NCI-H2196 treated with DMSO at 0.1 percent for 48 hours (cell line): ENCODE results near the gene NELFE.
"Not testable (repeated sequence)": the region's sequence is repeated elsewhere in the genome, so short reads cannot be mapped to it uniquely, and the experiment has no call there.

Experiments used
- DNase-seq: peaks from one replicate; lab custom pipeline; 2025; ENCODE audit not compliant: unreplicated experiment; lab: John Stamatoyannopoulos, UW

Gene NELFE

DNA sequence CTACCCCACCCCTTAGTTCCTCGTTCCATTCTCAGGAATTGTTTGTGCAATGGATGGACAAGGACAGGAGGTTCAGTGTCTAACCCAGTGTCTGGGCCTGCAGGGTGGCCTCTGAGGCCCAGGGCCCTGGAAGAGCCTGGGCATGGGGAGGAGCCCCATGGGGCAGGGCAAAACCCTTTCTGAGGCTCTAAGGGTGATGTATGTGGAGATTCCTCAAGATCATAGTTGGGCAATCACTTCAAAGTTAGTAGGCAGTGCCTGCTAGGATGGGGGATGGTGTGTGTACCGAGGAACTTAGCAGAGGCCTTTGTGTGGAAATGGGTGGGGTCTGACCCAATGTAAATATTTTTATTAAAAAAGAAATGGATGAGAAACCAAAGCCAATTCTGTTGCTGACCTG lies 38.0 kb downstream of the NELFE start:
- DNase-seq: no peak

DNA sequence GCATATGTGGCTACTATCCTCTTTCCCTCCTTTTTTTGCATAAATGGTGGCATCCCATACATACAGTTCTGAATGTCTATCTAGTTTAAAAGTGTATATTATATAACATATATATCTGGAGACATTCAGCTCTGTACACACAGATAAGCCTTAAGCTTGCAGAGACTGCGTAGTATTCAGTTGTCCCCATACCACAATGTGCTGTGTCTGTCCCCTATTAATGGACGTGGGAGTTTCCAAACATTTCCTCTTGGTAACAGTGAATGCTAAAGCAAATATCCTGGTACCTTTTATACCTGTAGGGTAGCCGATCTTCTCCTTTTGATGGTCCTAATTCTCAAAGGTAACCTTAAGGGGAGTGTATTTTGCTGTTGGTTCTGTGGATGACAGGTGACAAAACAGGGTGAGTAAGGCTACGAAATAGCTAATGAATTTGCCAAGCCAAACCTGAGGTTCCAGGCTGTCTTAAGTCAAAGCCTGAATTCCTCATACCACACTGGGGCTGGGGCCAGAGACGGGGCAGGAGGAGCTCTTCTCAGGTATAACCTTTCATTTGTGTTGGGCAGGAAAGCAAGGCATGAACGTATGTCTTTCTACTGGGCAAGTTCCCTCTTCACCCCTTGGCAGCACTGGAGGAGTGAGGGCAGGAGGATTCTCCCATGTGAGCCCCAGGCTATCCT lies 39.0 kb downstream of the NELFE start:
- DNase-seq: no peak

- no peak for DNase-seq
Observed at GRCh38 chr6:31918069-31918720, 40.6 kb downstream of the NELFE start.

- no peak for DNase-seq
Observed at GRCh38 chr6:31915756-31916155, 43.0 kb downstream of the NELFE start.

DNA sequence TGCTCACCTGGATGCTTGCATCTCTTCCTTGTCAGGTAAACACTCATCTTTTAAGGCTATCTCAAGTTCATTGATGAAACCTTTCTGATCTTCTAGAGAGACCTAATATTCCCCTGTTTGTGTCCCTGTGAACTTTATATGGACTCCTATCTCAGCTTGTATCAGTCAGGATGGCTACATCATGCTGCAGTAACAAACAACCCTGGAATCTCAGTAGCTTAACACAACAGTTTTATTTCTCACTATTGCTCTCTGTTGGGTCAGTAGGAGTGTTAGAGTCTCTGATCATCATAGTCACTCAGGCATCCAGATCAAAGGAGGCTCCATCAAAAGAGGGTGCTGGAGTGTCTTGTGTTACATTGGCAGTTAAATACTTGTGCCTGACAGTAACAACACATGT lies 43.4 kb downstream of the NELFE start:
- DNase-seq: no peak

GRCh38 chr6:31911826-31912585 lies 46.8 kb downstream of the NELFE start:
- DNase-seq: no peak

- DNase-seq: not testable (repeated sequence)
Observed at GRCh38 chr6:31909298-31909697, 49.5 kb downstream of the NELFE start.

- no peak for DNase-seq
Observed at GRCh38 chr6:31908791-31909190, 50.0 kb downstream of the NELFE start.

GRCh38 chr6:31908255-31908654 lies 50.5 kb downstream of the NELFE start:
- DNase-seq: not testable (repeated sequence)

- no peak for DNase-seq
Observed at GRCh38 chr6:31907158-31907813, 51.5 kb downstream of the NELFE start.

- not testable (repeated sequence) for DNase-seq
Observed at GRCh38 chr6:31906727-31907126, 52.0 kb downstream of the NELFE start.

DNA sequence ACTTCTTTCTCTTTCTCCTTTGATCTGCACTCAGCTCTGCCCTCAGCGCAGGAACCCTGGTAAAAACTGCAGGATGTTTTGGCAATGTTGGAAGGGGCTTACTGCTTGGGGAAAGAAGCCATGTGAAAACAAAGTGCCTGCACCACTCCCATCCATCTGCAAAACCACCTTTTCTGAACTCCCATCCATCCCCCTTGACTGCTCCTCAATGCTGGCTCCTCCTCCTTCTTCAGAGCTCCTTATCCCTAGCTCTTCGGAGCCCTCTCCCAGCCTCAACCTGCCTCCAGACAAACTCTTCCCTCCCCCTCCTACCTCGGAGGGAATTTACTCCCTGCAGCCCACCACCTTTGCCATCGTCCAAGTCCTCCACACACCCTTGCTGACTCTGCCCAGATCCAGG lies 52.6 kb downstream of the NELFE start:
- DNase-seq: no peak

DNA sequence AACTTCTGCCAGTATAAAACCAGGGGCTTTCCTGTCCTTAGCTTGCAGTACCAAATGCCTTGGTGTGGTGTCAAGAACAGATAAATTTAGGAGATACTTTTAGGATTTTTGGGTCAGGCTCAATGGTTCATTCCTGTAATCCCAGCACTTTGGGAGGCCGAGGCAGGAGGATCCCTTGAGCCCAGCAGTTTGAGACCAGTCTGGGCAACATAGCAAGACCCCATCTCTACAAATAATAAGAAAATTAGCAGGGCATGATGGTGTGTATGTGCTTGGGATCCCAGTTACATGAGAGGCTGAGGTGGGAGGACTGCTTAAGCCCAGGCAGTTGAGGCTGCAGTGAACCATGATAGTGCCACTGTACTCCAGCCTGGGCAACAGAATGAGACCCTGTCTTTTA lies 53.7 kb downstream of the NELFE start:
- no peak for DNase-seq

DNA sequence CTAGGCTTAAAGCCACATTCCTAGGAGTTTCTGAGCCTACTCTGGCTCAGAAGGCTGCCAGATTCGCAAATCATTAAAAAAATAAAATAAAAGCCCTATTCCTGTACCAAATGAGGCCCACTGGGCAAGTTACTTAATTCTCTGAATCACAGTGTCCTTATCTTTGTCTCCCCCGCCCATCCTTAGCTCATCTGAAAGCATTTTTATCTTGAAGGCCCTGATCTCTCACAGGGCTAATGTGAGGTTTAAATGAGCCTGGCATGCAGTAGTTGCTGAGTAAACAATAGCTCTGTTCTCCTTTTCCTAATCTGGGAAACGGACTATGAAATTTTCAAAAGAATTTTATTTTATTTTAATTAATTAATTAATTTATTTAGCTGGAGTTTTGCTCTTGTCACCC lies 54.8 kb downstream of the NELFE start:
- no peak for DNase-seq
